Measurements from ENCODE around the gene RNF225. TPM values are rescaled to one million over a fixed set of nuclear protein-coding genes. Genes with fewer than 3 reads are reported as not detected.
A peak's percentile ranks its signal among the peaks of the same experiment; 100 is the strongest.
"Not testable (repeated sequence)": the region's sequence is repeated elsewhere in the genome, so short reads cannot be mapped to it uniquely, and the experiment has no call there.

Gene RNF225
- total and polyA plus RNA-seq, 9 of the 15 experiments (the other 6 are each of a cell fraction or from before 2014, with no cell fraction given), result 0.33 TPM; not detected in 8

DNA sequence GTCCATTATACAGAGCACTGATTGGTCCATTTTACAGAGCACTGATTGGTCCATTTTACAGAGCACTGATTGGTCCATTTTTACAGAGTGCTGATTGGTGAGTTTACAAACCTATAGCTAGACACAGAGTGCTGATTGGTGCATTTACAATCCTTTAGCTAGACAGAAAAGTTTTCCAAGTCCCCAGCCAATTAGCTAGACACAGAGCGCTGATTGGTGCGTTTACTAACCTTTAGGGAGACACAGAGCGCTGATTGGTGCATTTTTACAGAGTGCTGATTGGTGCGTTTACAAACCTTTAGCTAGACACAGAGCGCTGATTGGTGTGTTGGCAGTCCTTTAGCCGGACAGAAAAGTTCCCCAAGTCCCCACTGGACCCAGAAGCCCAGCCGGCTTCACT is 47.5 kb downstream of the RNF225 start:
- H3K4me2 ChIP-seq (ENCODE audit: insufficient read depth, low read length); H3K4me3 ChIP-seq; in situ Hi-C loops (cut with MboI); DNase-seq (ENCODE audit: extremely low read depth in 1 of 4, low spot score in 3 of 4); H3K27me3 ChIP-seq (ENCODE audit: control insufficient read depth in 2 of 2, insufficient read depth in 2 of 2, low read length in 2 of 2); H3K79me2 ChIP-seq (ENCODE audit: control insufficient read depth, insufficient read depth, low read length); ATAC-seq; H4K20me1 ChIP-seq (replicated peaks; ENCODE audit: control insufficient read depth, insufficient read depth, low read length); H3K27ac ChIP-seq (ENCODE audit: extremely low read depth, low read depth, low read length); FAIRE-seq; H3K9me3 ChIP-seq (replicated peaks; ENCODE audit: control insufficient read depth, insufficient read depth, low read depth, low read length); H3K9ac ChIP-seq (ENCODE audit: insufficient read depth in 1 of 2, low read depth in 2 of 2, low read length in 2 of 2); BruUV-seq (replicated peaks); intact Hi-C loops (cut with micrococcal nuclease); H3K9me1 ChIP-seq (ENCODE audit: control insufficient read depth, insufficient read depth, low read length); H3K36me3 ChIP-seq (ENCODE audit: control insufficient read depth, insufficient read depth, low read length); H2AFZ ChIP-seq (ENCODE audit: low read depth, low read length); CTCF ChIA-PET (ENCODE audit: low intra/inter-chr PET ratio): not testable (repeated sequence)
- peaks cover 0 to 12% of the 10 kb centered on the region in 2 experiments; a peak in 2 of 5 replicates for H3K4me1 ChIP-seq (replicated peaks in 1 of 2; ENCODE audit: control insufficient read depth in 2 of 2, insufficient read depth in 2 of 2, low read length in 2 of 2)
- TF ChIP-seq FOS (IDR thresholded peaks at IDR 0.05; ENCODE audit: extremely low read depth, insufficient read length) (peak; percentile 27), RBM25 (IDR thresholded peaks at IDR 0.05; ENCODE audit: low read depth, low read length, severe bottlenecking) (peak; percentile 14), ASH1L (IDR thresholded peaks at IDR 0.05; ENCODE audit: borderline replicate concordance, low read depth, partially characterized antibody) (peak; percentile 56), NFYB (IDR thresholded peaks at IDR 0.05; ENCODE audit: extremely low read depth, insufficient read length) (peak; percentile 82)
- 14% methylated on average over 7 of the region's 7 CpGs for WGBS (ENCODE audit: insufficient coverage, low coverage, missing lambda C conversion rate)
- POLR2A ChIA-PET, result interaction anchor here (0.7 to 1.5 kb wide), 2 partner anchors 9 to 15 kb away, joined by 3 to 5 read pairs; partner anchors contain the start of gene ZNF324B

Small RNA genes within 50 kb of the gene (microRNA-seq; reads per million reads assigned to microRNA genes)
- 0.27 reads per million for gene MIR4754 (ENCODE audit: borderline microRNAs expressed)

Small RNA genes within 50 kb of the gene (small RNA-seq; reads per million reads assigned to genes)
- not detected for gene MIR4754
- 1.9 reads per million, percentile 80 among the genes with 10 or more reads in this experiment for gene RNA5SP473

Other genes with a start within 250 kb of the RNF225 start
Only the 7 nearest of the 21 such genes appear.
- 19.8 and 24.6 TPM in 2 replicates for gene A1BG, start 42.2 kb upstream of the RNF225 start, total RNA-seq (2014; rRNA removed)
- gene A1BG, start 42.2 kb upstream of the RNF225 start, total RNA-seq (2014; rRNA removed; fragmentation: Illumina TruSeq; extraction: Trizol), result 0.76 and 0.96 TPM in 2 replicates
- gene A1BG, start 42.2 kb upstream of the RNF225 start, total RNA-seq (2015; rRNA removed; fragmentation: Illumina TruSeq; extraction: Trizol), result 3.1 and 3.6 TPM in 2 replicates
- 11.8 and 12.1 TPM in 2 replicates for gene A1BG, start 42.2 kb upstream of the RNF225 start, total RNA-seq (2021)
- gene A1BG, start 42.2 kb upstream of the RNF225 start, polyA plus RNA-seq (2011; rRNA removed), result 2.6 and 5.7 TPM in 2 replicates
- gene A1BG, start 42.2 kb upstream of the RNF225 start, polyA plus RNA-seq (2014; fragmentation: Illumina TruSeq; extraction: Trizol), result 0.10 and 1.5 TPM in 2 replicates
- 1 to 10 TPM; 1.2 to 2.4 TPM for gene A1BG, start 42.2 kb upstream of the RNF225 start, polyA plus RNA-seq (2014; fragmentation: Nextera tagmentation; extraction: Ambion mirVana)
- gene A1BG, start 42.2 kb upstream of the RNF225 start, polyA plus RNA-seq (2014; rRNA removed), result 14.0 and 15.9 TPM in 2 replicates
- 0.45 and 0.98 TPM in 2 replicates for gene ZNF497, start 32.9 kb upstream of the RNF225 start, total RNA-seq (2014; rRNA removed)
- 0.22 and 0.29 TPM in 2 replicates for gene ZNF497, start 32.9 kb upstream of the RNF225 start, total RNA-seq (2014; rRNA removed; fragmentation: Illumina TruSeq; extraction: Trizol)
- 0.43 and 0.57 TPM in 2 replicates for gene ZNF497, start 32.9 kb upstream of the RNF225 start, total RNA-seq (2015; rRNA removed; fragmentation: Illumina TruSeq; extraction: Trizol)
- 0.89 and 0.96 TPM in 2 replicates for gene ZNF497, start 32.9 kb upstream of the RNF225 start, total RNA-seq (2021)
- gene ZNF497, start 32.9 kb upstream of the RNF225 start, polyA plus RNA-seq (2011; rRNA removed), result 0.96 and 0.98 TPM in 2 replicates
- gene ZNF497, start 32.9 kb upstream of the RNF225 start, polyA plus RNA-seq (2014; fragmentation: Illumina TruSeq; extraction: Trizol), result 0.24 and 0.36 TPM in 2 replicates
- under 1 TPM in 1 of 2 experiments, not detected in 1; 0.06 TPM for gene ZNF497, start 32.9 kb upstream of the RNF225 start, polyA plus RNA-seq (2014; fragmentation: Nextera tagmentation; extraction: Ambion mirVana)
- 0.56 and 0.63 TPM in 2 replicates for gene ZNF497, start 32.9 kb upstream of the RNF225 start, polyA plus RNA-seq (2014; rRNA removed)
- gene ZNF837, start 14.6 kb upstream of the RNF225 start, total RNA-seq (2014; rRNA removed), result 1.8 and 2.1 TPM in 2 replicates
- not detected in 2 replicates for gene ZNF837, start 14.6 kb upstream of the RNF225 start, total RNA-seq (2014; rRNA removed; fragmentation: Illumina TruSeq; extraction: Trizol)
- 0.11 TPM in 2 replicates for gene ZNF837, start 14.6 kb upstream of the RNF225 start, total RNA-seq (2015; rRNA removed; fragmentation: Illumina TruSeq; extraction: Trizol)
- 0.54 and 1.2 TPM in 2 replicates for gene ZNF837, start 14.6 kb upstream of the RNF225 start, total RNA-seq (2021)
- 0.21 and 0.28 TPM in 2 replicates for gene ZNF837, start 14.6 kb upstream of the RNF225 start, polyA plus RNA-seq (2011; rRNA removed)
- gene ZNF837, start 14.6 kb upstream of the RNF225 start, polyA plus RNA-seq (2014; fragmentation: Illumina TruSeq; extraction: Trizol), result 0.10 TPM in 1 of 2 replicates, not detected in the other
- not detected for gene ZNF837, start 14.6 kb upstream of the RNF225 start, polyA plus RNA-seq (2014; fragmentation: Nextera tagmentation; extraction: Ambion mirVana)
- gene ZNF837, start 14.6 kb upstream of the RNF225 start, polyA plus RNA-seq (2014; rRNA removed), result 0.57 and 0.73 TPM in 2 replicates
- 3,570 and 3,842 TPM in 2 replicates for gene RPS5, start 8.4 kb upstream of the RNF225 start, total RNA-seq (2014; rRNA removed)
- gene RPS5, start 8.4 kb upstream of the RNF225 start, total RNA-seq (2014; rRNA removed; fragmentation: Illumina TruSeq; extraction: Trizol), result 800 and 1,228 TPM in 2 replicates
- 1,556 and 1,583 TPM in 2 replicates for gene RPS5, start 8.4 kb upstream of the RNF225 start, total RNA-seq (2015; rRNA removed; fragmentation: Illumina TruSeq; extraction: Trizol)
- gene RPS5, start 8.4 kb upstream of the RNF225 start, total RNA-seq (2021), result 2,248 and 2,336 TPM in 2 replicates
- gene RPS5, start 8.4 kb upstream of the RNF225 start, polyA plus RNA-seq (2011; rRNA removed), result 3,238 and 3,879 TPM in 2 replicates
- 1,865 and 2,679 TPM in 2 replicates for gene RPS5, start 8.4 kb upstream of the RNF225 start, polyA plus RNA-seq (2014; fragmentation: Illumina TruSeq; extraction: Trizol)
- 1,000 to 10,000 TPM; 2,484 to 2,751 TPM for gene RPS5, start 8.4 kb upstream of the RNF225 start, polyA plus RNA-seq (2014; fragmentation: Nextera tagmentation; extraction: Ambion mirVana)
- gene RPS5, start 8.4 kb upstream of the RNF225 start, polyA plus RNA-seq (2014; rRNA removed), result 3,494 and 3,885 TPM in 2 replicates
- gene ZNF584, start 13.0 kb downstream of the RNF225 start, total RNA-seq (2014; rRNA removed), result 35.0 and 44.2 TPM in 2 replicates
- gene ZNF584, start 13.0 kb downstream of the RNF225 start, total RNA-seq (2014; rRNA removed; fragmentation: Illumina TruSeq; extraction: Trizol), result 23.0 and 23.2 TPM in 2 replicates
- gene ZNF584, start 13.0 kb downstream of the RNF225 start, total RNA-seq (2015; rRNA removed; fragmentation: Illumina TruSeq; extraction: Trizol), result 22.1 and 22.9 TPM in 2 replicates
- gene ZNF584, start 13.0 kb downstream of the RNF225 start, total RNA-seq (2021), result 40.9 and 43.4 TPM in 2 replicates
- gene ZNF584, start 13.0 kb downstream of the RNF225 start, polyA plus RNA-seq (2011; rRNA removed), result 23.4 and 27.1 TPM in 2 replicates
- 24.6 and 25.6 TPM in 2 replicates for gene ZNF584, start 13.0 kb downstream of the RNF225 start, polyA plus RNA-seq (2014; fragmentation: Illumina TruSeq; extraction: Trizol)
- gene ZNF584, start 13.0 kb downstream of the RNF225 start, polyA plus RNA-seq (2014; fragmentation: Nextera tagmentation; extraction: Ambion mirVana), result 1 to 10 TPM; 5.8 to 7.1 TPM
- gene ZNF584, start 13.0 kb downstream of the RNF225 start, polyA plus RNA-seq (2014; rRNA removed), result 20.8 and 27.5 TPM in 2 replicates
- gene ZNF132, start 44.5 kb downstream of the RNF225 start, total RNA-seq (2014; rRNA removed), result not detected in 2 replicates
- not detected in 2 replicates for gene ZNF132, start 44.5 kb downstream of the RNF225 start, total RNA-seq (2014; rRNA removed; fragmentation: Illumina TruSeq; extraction: Trizol)
- gene ZNF132, start 44.5 kb downstream of the RNF225 start, total RNA-seq (2015; rRNA removed; fragmentation: Illumina TruSeq; extraction: Trizol), result not detected in 2 replicates
- not detected in 2 replicates for gene ZNF132, start 44.5 kb downstream of the RNF225 start, total RNA-seq (2021)
- gene ZNF132, start 44.5 kb downstream of the RNF225 start, polyA plus RNA-seq (2011; rRNA removed), result 0.03 TPM in 1 of 2 replicates, not detected in the other
- gene ZNF132, start 44.5 kb downstream of the RNF225 start, polyA plus RNA-seq (2014; fragmentation: Illumina TruSeq; extraction: Trizol), result not detected in 2 replicates
- under 1 TPM; 0.14 to 0.42 TPM for gene ZNF132, start 44.5 kb downstream of the RNF225 start, polyA plus RNA-seq (2014; fragmentation: Nextera tagmentation; extraction: Ambion mirVana)
- 0.03 and 0.05 TPM in 2 replicates for gene ZNF132, start 44.5 kb downstream of the RNF225 start, polyA plus RNA-seq (2014; rRNA removed)
- 12.5 and 13.5 TPM in 2 replicates for gene ZNF324B, start 56.0 kb downstream of the RNF225 start, total RNA-seq (2014; rRNA removed)
- gene ZNF324B, start 56.0 kb downstream of the RNF225 start, total RNA-seq (2014; rRNA removed; fragmentation: Illumina TruSeq; extraction: Trizol), result 5.8 and 7.5 TPM in 2 replicates
- gene ZNF324B, start 56.0 kb downstream of the RNF225 start, total RNA-seq (2015; rRNA removed; fragmentation: Illumina TruSeq; extraction: Trizol), result 9.1 and 9.3 TPM in 2 replicates
- gene ZNF324B, start 56.0 kb downstream of the RNF225 start, total RNA-seq (2021), result 12.6 and 13.2 TPM in 2 replicates
- 3.5 and 4.7 TPM in 2 replicates for gene ZNF324B, start 56.0 kb downstream of the RNF225 start, polyA plus RNA-seq (2011; rRNA removed)
- 4.9 TPM in 2 replicates for gene ZNF324B, start 56.0 kb downstream of the RNF225 start, polyA plus RNA-seq (2014; fragmentation: Illumina TruSeq; extraction: Trizol)
- gene ZNF324B, start 56.0 kb downstream of the RNF225 start, polyA plus RNA-seq (2014; fragmentation: Nextera tagmentation; extraction: Ambion mirVana), result under 1 TPM; 0.20 to 0.25 TPM
- 5.7 and 6.2 TPM in 2 replicates for gene ZNF324B, start 56.0 kb downstream of the RNF225 start, polyA plus RNA-seq (2014; rRNA removed)